GM19023 (cell line): ENCODE data around the gene NIP7.

Experiments
- ATAC-seq: cut with Tn5 transposase; IDR thresholded peaks from one replicate; pipeline ENCODE4 v1.9.1; 2021; ENCODE audit warnings: mild to moderate bottlenecking, moderate library complexity; ENCODE audit not compliant: unreplicated experiment

NIP7 gene

DNA sequence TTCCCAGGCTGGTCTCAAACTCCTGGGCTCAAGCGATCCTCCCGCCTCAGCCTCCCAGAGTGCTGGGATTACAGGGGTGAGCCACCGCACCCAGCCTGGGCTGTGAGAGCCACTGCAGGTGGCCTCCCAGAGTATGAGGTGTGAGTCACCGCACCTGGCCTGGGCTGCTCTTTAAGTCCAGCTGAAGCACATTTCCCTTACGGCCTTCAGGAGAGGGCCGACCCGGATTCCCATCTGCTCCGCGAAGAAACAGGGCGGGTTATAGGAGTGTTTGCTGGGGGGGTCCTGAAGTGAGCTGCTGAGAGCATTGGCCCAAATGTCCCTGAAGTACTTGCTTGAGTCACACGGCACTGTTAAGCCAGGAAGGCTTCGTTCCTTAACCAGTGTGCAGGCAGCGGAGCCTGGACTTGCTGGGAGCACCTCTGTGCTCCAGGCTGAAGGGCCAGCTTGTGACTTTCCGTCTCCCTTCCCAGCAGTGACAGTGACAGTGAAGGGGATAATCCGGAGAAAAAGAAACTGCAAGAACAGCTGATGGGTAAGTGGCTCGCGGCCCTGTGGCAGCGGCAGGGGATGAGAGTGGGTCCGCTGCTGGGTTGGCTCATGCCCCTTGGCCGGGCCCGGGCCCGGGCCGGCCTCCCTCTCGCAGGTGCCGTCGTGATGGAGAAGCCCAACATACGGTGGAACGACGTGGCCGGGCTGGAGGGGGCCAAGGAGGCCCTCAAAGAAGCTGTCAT lies 21.2 kb upstream of the NIP7 start:
- no peak for ATAC-seq

DNA sequence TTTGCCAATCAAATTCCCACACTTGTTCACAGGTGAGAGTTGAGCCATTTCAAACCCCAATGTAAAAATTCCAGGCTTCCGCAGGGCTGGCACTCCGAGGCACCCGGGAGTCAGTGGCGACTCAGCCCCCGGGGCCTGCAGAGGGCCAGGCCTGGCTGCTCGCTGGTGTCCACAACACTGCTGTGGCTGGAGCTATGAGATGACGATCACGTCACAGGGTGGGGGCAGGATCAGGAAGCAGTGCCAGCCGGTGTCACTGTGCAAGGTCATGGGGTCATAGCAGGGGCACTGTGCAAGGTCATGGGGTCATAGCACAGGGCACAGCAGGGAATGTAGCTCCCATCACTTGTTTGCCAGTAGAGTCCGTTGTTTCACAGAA lies 20.7 kb upstream of the NIP7 start:
- ATAC-seq = no peak

DNA sequence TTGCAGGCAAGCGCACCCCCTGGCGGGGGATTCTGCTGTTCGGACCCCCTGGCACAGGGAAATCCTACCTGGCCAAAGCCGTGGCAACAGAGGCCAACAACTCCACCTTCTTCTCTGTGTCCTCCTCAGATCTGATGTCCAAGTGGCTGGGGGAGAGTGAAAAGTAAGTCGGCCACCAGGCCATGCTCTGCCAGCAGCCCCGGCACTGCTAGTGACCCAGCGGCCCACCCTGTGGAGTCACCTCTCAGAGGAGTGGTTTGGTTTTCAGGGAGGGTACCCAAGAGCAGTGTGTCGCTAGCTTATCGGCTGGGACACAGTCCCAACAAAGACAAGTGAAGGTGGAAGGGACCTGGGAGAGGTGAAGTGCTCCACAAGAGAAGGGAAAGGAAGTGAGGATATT lies 20.2 kb upstream of the NIP7 start:
- ATAC-seq = no peak

DNA sequence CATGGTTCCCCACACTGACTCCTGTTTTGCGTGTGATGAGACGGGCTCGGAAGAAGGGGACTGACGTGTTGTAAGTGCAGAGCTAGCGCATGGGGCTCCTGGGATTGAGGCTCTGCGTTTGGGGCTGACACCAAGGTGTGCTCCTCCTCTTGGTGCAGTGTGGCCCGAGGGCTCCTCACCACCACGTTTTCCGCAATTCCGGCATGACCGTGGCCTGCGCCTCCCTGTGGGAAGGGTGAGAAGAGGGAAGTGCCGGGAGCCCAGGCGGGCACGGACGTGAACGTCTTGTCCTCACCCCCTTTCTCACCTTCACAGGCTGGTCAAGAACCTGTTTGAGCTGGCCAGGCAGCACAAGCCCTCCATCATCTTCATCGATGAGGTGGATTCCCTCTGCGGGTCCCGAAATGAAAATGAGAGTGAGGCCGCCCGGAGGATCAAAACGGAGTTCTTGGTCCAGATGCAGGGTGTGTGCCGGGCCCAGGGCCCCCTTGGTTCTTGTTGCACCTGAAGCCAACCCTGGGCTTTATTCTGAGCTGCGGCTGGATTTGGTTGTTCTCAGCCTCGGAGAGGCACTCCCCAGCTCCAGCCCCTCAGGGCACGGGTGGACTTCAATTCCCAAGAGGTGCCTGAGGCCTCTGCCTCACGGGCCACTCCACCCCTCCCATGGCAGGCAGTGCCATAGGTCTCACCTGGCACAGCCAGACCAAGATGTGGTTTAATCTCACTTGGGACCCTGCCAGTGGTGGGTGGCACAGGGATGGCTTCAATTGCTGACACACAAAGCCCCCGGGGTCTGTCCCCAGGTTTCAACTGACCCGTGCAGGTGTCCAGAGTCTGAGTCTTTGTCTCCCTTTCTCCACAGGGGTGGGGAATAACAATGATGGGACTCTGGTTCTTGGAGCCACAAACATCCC lies 19.5 kb upstream of the NIP7 start:
- no peak for ATAC-seq

DNA sequence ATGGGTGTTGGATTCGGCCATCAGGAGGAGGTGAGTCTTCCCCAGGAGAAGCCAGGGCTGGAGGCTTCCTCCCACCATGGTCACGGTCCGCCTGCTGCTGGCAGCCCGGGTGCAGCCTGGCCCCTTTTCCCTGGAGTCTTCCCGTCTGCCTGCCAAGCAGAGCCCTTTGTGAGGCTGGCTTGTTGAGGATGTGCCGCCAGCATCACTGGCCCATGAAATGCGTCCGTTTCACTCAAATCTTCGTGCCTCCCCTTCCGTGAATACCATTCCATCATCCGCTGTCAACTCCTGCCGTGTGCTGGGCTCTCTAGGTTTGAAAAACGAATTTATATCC lies 18.9 kb upstream of the NIP7 start:
- ATAC-seq = no peak

DNA sequence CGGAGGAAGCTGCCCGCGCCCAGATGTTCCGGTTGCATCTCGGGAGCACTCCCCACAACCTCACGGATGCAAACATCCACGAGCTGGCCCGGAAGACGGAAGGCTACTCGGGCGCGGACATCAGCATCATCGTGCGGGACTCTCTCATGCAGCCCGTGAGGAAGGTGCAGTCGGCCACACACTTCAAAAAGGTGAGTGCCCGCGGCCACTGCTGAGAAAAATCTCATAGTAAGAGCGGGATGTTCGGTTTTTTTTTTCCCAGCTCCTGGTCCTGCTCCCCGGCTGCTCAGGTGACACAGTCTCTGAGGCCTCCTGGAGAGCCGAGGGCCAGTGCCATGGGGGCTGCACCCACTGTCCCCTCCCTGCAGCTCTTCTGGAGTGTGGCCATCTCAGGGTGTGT lies 18.5 kb upstream of the NIP7 start:
- no peak for ATAC-seq

DNA sequence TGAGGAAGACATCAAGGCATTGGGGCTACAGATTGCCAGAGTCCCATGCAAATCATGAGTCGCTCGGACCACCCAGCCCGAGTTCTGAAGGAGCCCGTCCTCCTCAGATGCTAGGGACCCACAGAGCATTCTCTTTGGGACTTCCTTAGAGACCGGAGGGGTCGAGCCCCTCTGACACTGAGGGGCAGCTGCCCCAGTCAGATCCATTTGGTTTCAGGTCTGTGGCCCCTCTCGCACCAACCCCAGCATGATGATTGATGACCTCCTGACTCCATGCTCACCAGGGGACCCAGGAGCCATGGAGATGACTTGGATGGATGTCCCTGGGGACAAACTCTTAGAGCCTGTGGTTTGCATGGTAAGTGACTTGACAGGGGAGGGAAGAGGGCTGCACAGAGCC lies 17.2 kb upstream of the NIP7 start:
- no peak for ATAC-seq

DNA sequence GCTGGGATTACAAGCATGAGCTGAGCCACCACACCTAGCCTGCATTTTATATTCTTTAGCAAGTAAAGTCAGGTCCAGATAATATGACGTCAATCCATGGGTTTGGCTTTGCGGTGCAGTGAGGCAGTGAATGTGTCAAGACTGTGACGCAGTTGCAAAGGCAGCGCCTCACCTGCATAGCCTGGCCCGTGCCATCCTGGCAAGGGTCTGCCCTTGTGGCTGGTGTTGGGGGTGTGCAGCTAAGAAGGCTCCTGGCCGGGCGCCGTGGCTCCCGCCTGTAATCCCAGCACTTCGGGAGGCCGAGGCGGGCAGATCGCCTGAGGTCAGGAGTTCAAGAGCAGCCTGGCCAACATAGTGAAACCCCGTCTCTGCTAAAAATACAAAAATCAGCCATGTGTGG lies 16.2 kb upstream of the NIP7 start:
- no peak for ATAC-seq

DNA sequence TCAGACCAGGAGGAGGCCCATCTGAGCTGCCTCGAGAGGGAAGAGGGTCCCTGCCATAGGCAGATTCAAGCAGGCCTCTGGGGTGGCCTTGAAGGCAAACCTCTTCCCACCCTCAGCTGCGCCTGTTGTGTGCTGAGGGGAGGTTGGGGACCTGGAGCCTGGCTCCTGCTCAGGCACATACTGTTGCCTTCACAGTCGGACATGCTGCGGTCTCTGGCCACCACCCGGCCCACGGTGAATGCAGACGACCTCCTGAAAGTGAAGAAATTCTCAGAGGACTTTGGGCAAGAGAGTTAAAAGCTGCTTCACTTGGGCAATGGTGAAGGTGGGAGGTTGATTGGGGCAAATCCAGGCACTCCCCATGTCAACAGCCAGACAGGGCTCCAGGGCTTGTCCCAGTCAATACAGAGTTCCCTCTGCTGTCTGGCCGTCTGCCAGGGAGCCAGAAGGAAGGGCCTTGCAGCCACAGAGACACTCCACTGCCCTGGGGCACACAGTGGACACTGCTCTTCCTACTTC lies 15.5 kb upstream of the NIP7 start:
- ATAC-seq = no peak

DNA sequence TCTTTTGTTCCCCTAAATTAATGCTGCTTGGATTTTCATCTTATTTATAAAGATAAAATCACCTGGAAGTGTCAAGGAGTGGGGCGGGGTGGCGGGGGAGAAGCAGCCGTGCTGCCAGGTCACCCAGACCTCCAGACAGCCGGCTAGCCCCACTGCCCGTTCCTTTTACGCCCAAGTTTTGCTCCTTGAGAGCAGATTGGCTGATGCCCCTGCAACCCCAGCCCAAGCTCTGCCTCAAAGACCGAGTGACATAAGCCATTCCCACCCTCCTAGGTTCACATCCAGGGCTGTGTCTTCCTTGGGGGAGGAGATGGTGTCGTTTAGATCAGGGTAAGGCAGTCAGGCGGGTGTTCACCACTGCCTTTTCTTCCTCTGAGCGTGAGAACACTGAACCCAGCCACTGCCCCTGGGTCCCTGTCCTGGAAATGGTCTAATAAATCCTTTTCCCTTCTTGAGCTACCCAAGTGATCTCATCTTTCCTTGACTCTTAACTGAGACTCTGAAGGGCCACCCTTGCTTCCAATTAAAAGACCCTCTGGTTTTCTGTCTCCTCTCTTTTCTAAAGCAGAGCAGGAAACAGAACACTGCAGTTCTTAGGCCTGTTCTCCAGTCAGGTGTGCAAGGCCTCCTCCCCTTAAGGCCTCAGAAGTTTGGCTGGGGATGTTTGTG lies 14.9 kb upstream of the NIP7 start:
- no peak for ATAC-seq

DNA sequence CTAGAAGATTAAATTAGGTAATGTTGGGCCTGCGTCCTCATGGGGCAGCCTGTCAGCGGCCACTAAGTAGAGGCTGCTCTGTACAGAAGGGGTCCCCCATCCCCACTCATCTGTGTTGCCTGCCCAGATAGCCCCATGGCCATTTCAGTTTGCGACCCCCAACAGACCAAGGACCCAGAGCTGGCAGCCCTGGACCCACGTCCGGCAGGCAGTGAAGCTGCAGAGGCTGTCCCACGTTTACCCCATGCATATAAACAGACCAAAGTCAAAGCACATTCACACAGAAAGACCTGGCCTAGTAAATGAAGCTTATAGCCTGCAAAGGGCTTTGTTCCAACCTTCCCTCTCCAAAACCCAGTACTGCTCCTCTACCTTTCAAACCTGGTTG lies 13.8 kb upstream of the NIP7 start:
- no peak for ATAC-seq

DNA sequence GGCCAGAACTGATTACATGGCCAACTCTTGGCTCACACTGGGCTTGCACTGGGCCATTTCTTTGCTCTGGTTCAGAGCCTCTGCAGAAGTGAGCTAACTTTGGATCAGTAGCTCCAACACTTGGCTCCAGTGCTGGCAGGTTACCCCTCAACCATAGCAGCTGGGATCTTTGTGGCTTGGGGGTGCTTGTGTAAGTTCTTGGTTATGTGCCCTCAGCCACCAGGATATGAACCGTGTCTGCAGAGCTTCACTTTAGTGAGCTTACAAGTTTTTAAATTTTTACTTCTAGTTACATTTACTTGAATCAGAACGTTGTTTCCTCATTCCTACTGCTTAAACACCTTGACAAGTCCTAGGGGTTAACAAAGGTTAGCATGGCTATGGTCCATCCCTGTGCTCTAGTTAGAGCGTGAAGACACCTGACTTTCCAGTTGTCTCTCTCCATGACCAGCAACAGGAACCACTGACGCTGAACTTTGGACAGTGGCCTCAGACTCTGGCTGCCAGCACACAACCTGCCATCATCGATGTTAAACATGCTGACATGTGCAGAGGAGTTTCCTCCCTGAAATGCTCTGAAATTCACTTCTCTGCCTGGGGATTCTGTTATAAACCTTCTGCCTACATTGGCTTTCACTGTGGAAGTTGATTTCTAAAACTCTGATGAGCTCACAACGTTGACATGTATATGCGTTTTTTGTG lies 13.2 kb upstream of the NIP7 start:
- ATAC-seq = no peak

DNA sequence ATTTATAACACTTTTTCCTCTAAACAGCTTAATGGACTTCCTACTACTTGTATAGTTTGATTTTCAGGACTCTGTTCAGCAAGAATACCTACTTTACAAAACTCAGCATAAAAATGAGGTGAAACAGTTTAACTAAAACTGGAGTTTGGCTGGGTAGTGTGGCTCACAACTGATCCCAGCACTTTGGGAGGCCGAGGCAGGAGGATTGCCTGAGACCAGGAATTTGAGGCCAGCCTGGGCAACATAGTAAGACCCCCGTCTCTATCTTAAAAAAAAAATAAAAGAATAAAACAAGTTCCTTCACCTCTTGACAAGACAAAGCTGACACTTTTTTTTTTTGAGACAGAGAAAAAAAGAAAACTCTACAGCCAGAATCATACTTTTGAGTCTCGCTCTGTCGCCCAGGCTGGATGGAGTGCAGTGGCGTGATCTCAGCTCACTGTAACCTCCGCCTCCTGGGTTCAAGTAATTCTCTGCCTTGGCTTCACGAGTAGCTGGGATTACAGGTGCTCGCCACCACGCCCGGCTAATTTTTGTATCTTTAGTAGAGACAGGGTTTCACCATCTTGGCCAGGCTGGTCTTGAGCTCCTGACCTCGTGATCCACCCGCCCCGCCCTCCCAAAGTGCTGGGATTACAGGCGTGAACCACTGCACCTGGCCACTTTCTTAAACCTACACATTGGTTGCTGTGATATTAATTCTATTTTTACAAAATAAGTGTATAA lies 11.8 kb upstream of the NIP7 start:
- ATAC-seq = no peak

DNA sequence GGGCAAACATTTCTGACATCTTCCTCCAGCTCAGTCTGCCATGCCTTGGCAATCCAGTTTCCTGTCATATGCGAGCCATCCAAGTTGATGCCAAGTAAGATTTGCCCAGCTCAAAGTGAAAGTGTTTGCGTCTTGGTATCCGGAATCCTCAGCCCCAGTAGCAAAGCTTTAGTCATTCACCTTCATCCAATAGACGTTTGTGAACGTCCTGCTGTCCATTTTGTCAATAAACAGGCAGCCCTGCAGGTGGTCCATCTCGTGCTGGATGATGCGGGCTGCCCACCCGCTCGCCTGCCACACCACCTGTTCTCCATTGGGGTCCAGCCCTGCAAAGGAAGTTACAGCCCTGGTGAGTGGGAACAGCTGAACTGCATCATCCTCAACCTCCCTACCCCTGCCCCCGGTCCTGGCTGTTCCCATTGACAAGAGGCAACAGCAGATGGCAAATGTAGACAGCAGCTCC lies 10.7 kb upstream of the NIP7 start:
- no peak for ATAC-seq

DNA sequence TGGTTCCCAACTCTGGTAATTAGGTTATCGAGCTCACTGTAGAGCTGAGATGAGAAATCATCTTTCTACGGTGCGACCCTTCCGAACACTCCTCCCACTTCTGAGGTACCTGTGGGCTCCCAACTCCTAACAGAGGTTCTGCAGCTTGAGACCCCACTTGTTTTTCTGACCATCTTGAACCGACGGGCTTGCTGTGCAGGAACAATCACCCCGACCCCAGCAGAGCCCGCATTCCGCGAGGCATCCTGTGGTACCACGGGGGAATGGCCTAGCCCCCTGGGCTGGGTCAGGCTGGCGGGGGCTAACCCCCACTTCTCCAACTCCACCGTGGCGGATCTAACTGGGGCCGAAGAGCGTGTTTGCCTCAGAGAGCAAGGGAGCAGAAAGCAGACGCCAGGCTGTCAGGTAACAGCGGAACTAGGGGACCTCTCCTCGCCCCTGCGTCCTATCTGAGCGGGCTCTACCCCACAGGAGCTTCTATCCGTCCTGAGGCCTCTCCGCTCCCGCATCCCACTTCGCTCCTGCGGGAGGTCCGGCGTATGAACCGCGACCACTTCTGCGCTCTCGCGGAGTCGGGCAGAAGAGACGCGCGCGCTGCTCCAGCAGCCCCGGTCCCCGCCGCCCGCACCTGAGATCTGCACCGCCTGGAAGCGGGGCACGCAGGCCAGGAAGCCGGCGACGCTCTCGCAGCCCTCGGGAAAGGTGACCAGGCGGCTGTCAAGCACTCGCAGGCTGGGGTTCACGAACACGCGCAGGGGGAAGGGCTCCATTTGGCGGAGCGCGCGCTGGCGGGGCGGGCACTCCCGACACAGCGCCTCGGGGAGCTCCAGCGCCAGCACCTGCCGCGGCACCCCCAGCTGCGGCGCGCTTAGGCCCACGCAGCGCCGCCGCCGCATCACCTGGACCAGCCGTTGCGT lies 9.9 kb upstream of the NIP7 start:
- ATAC-seq = peak; percentile 39

DNA sequence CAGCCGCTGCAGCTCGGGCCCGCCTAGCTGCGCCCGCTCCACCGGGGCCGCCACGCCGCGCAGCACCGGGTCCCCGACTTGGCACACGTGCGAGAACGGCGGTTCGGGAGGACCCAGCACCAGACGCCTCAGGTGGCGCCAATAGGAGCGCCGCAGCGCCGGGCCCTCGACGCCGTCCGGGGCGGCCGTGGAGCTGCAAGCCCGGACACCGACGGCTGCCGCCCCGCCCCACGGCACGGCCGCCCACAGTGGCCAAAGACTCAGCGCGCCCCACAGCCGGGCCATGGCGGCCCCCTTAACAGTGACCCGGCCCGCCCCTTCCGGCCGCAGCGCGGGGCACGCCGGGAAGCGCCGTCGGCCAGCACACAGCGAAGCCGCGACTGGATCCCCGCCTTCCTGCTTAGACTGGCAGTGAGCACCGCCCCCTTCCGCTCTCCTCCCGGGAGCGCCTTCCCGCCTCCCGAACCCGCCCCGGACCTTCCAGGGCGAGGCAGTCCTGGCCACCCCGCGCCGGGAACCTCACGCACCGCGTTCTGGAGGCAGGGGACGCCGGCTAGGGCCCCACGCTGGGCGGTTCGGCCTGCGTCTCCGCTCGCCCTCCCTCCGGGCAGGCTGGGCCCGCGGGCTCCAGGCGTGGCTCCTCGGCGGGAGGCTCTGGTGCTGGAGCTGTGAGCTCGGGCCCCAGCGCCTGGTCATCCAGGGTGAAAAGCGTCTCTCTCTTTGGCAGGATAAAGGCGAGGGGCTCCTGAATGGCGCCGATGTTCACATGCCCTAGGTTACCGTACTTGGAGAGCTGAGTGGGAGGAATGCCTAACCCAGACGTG lies 9.1 kb upstream of the NIP7 start, which contains the start of gene PDF:
PDF (minus strand) TSS at position 303 of the 824 bp plus-strand sequence; CDS start at position 285, 18 bp downstream.
- peak; percentile 93 for ATAC-seq

DNA sequence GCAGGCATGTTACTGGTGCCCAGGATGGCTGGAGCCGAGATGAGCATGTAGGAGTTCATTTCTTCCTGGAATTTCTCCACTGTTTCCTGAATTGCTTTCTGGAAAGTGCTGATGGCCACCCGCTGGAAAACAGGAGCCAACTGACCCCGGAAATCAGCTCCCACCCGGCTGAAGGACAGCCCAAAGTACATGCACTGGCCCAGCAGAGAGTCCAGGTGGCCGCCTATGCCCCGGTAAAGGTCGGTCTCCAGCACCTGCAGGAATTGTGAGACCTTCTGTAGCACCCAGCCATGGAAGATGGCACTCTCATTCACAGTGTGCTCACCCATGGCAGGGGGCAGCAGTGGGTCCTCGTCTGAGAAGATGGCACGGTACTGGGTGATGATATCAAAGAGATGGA lies 4.9 kb upstream of the NIP7 start:
- no peak for ATAC-seq

DNA sequence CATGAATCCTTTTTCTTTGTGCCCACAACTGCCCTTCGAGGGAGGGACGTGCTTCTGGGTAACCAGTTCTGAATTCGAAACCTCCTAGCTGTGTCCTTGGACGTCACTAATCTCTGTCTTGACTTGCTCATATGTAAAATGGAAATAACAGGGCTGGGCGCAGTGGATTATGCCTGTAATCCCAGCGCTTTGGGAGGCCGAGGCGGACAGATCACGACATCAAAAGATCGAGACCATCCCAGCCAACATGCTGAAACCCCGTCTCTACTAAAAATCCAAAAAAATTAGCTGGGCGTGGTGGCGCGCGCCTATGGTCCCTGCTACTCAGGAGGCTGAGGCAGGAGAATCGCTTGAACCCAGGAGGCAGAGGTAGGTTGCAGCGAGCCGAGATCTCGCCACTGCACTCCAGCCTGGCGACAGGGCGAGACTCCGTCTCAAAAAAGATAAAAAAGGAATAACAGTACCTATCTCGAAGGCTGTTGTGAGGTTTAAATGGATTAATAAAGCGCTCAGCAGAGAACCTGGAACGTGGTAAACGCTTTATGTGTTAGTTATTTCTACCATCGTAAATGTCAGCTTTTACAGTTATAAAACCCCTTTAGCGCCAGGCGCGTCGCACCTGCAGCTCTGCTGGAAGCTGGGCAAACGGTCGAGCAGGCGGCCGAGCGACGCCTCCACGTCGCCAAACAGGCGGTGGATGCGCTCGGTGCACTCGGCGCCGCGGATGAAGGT lies 849 bp upstream of the NIP7 start:
- ATAC-seq = no peak
